ENCODE results near the gene ST6GALNAC3.
"Not testable (repeated sequence)": the region's sequence is repeated elsewhere in the genome, so short reads cannot be mapped to it uniquely, and the experiment has no call there.

ST6GALNAC3 gene

DNA sequence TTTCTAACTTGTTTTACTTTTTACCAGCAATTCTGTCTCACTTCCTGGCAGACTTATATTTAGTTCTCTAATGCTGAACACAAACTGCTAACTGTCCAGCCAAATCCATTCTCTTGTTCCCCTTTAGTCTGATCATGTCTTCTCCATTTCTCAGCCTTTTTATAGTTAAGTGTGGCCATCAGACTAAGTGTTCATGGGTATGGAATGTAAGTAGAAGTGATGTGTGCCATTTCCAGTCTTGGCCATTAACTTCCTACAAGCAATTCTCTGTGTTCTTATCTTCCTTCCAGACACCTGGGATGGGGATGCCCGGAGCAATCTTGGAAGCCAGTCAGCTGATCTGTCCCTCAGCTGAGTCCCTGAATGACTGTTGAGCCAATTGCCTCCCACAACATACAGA, 165.8 kb downstream of the ST6GALNAC3 start:
- Histone ChIP-seq H3K4me1 (peaks cover 18% of the 10 kb centered on the region; the same call in 1 of the 2 replicates), H3K27me3 (no peaks in the 10 kb centered on the region), H3K9me3 (peaks cover 20% of the 10 kb centered on the region), H3K9ac (no peak overlapping the region), H3K4me3 (no peak overlapping the region), H4K20me1 (no peaks in the 10 kb centered on the region), H3K36me3 (no peaks in the 10 kb centered on the region), H3K4me2 (peak overlapping the region; percentile 7; the same call in 1 of the 2 replicates), H3K27ac (no peak overlapping the region)
- no peak for TF ChIP-seq Cebpa-rat (IDR thresholded peaks at IDR 0.05)

DNA sequence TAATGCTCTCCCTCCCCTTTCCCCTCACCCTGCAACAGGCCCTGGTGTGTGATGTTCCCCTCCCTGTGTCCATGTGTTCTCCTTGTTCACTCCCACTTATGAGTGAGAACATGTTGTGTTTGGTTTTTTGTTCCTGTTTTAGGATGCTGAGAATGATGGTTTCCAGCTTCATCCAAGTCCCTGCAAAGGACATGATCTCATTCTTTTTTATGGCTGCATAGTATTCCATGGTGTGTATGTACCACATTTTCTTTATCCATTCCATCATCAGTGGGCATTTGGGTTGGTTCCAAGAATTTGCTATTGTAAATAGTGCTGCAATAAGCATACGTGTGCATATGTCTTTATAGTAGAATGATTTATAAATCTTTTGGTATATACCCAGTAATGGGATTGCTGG, 168.0 kb downstream of the ST6GALNAC3 start:
- H3K27ac ChIP-seq, H3K36me3 ChIP-seq: not testable (repeated sequence)

DNA sequence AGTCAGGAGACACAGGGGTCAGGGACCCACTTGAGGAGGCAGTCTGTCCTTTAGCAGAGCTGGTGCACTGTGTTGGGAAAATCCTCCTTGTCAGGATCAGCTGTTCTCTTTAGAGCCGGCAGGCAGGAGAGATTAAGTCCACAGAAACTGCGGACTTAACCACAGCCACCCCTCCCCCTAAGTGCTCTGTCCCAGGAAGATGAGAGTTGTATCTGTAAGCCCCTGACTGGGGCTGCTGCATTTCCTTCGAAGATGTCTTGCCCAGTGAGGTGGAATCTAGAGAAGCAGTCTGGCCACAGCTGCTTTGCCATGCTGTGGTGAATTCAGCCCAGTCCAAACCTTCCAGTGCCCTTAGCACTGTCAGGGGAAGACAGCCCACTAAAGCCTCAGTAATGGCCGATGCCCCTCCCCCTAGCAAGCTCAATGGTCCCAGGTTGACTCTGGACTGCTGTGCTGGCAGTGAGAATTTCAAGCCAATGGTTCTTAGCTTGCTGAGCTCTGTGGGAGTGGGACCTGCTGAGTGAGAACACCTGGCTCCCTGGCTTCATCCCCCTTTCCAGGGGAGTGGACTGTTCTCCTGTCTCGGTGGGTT, 172.8 kb downstream of the ST6GALNAC3 start:
- peak overlapping the region; percentile 19; the same call in 1 of the 2 replicates for H3K4me2 ChIP-seq
- H3K27me3 ChIP-seq, result no peaks in the 10 kb centered on the region

More for the DNA sequence above, 168.0 kb downstream of the ST6GALNAC3 start:
- H3K4me2 ChIP-seq, H3K9ac ChIP-seq, H3K4me3 ChIP-seq, H3K27me3 ChIP-seq, H4K20me1 ChIP-seq: not testable (repeated sequence)
- peaks cover 20% of the 10 kb centered on the region for H3K9me3 ChIP-seq
- peaks cover 19% of the 10 kb centered on the region for H3K4me1 ChIP-seq

DNA sequence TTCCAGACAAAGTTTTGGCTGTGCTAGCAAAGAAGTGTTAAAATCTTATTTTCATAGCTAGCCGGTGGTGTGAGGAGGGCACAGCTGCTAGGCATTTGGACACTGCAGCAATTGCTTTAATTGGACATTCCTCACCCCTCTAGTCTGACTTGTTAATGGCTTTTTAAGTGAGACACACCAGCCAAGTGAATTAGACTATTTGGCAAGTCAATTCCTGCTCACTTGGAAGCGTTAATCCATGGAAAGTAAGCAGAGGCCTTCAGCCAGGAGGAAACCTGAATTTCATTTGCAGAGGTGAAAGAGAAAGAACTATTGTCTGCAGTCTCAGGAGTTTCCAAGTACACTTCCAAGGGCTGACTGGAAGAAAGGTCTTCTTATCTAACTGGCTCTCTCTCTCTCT, 175.7 kb downstream of the ST6GALNAC3 start:
- H3K4me3 ChIP-seq, result no peak overlapping the region
- no peak overlapping the region for H3K27ac ChIP-seq
- H3K9me3 ChIP-seq, result no peaks in the 10 kb centered on the region
- H3K4me2 ChIP-seq, result no peak overlapping the region
- TF ChIP-seq Cebpa-rat (IDR thresholded peaks at IDR 0.05), result no peak
- no peaks in the 10 kb centered on the region for H4K20me1 ChIP-seq
- no peak overlapping the region for H3K9ac ChIP-seq
- no peaks in the 10 kb centered on the region for H3K36me3 ChIP-seq
- H3K4me1 ChIP-seq, result peaks cover 10% of the 10 kb centered on the region
- H3K27me3 ChIP-seq, result no peaks in the 10 kb centered on the region

More for the DNA sequence above, 172.8 kb downstream of the ST6GALNAC3 start:
- H3K4me1 ChIP-seq, result peaks cover 10% of the 10 kb centered on the region
- no peaks in the 10 kb centered on the region for H3K36me3 ChIP-seq
- peaks cover 20% of the 10 kb centered on the region for H3K9me3 ChIP-seq
- H3K9ac ChIP-seq, result no peak overlapping the region
- no peak overlapping the region for H3K27ac ChIP-seq
- no peak overlapping the region for H3K4me3 ChIP-seq
- H4K20me1 ChIP-seq, result no peaks in the 10 kb centered on the region
- TF ChIP-seq Cebpa-rat (IDR thresholded peaks at IDR 0.05), result no peak

DNA sequence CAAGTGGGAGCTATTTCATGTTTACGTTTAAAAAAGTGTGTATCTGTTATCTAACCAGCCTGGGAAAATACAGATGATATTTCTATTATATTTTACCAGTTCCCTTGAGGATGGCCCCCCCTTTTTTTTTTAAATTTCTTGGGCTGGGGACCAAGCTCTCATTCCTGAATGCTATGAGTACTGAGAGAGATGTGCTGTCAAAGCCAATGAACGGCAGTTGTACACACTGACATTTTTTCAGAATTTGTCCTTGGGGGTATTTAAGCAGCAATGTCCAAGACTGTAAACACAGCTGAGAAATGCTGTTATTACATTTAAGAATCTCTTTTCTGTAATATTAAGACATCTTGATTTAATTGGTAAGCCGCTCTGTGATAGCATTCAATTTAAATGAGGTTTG, 177.9 kb downstream of the ST6GALNAC3 start:
- Histone ChIP-seq H3K9ac (no peak overlapping the region), H3K4me2 (no peak overlapping the region), H3K27me3 (no peaks in the 10 kb centered on the region), H3K27ac (no peak overlapping the region), H3K36me3 (no peaks in the 10 kb centered on the region), H3K4me3 (no peak overlapping the region), H4K20me1 (no peaks in the 10 kb centered on the region), H3K4me1 (peaks cover 5% of the 10 kb centered on the region), H3K9me3 (no peaks in the 10 kb centered on the region)
- TF ChIP-seq Cebpa-rat (IDR thresholded peaks at IDR 0.05), result no peak

DNA sequence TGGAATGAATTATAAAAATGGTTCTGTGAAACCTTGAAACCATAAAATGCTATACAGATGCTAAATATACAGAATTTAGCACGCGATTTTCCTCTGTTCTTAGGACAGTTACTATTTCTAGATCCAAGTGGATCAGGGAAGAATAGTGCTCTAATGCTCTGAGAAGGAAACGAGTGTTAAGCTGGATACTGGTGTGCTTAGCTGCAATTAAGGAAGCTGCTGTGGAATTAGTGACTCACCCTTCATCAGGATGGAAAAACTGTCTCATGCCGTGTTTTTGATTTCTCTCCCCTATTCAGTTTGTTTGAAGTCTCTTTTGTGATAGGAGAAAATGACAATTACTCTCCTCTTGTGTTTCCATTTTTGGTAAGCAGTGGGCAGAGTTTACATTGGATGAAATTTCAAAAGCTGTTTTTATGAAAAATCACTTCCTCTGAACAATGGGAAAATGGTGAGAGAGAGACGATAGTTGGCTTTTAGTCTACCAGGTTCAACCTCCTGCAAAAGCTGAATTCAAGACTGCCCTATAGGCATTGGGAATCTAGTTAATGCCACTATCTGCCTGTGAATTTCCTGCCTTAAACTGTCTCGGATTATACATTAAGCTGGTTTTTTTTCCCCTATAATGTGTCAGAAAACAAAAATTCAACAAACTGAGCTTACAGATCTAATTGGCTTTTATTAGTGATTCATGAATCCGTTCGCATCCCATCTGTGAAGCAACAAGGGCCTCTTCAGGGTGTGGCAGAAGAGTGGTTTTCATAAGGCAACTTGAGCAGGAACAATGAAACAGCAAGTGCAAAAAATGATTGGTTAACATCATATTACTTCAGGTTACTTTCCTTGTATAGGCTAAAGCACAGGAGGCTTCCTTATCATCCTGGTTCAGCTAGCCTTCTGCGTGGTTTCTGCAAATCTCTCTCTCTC, 179.8 kb downstream of the ST6GALNAC3 start:
- H3K9ac ChIP-seq, result no peak overlapping the region
- H3K4me2 ChIP-seq, result no peak overlapping the region
- H4K20me1 ChIP-seq, result no peaks in the 10 kb centered on the region
- no peak for TF ChIP-seq Cebpa-rat (IDR thresholded peaks at IDR 0.05)
- no peaks in the 10 kb centered on the region for H3K27me3 ChIP-seq
- H3K27ac ChIP-seq, result no peak overlapping the region
- no peaks in the 10 kb centered on the region for H3K4me1 ChIP-seq
- no peaks in the 10 kb centered on the region for H3K36me3 ChIP-seq
- no peak overlapping the region for H3K4me3 ChIP-seq
- H3K9me3 ChIP-seq, result no peaks in the 10 kb centered on the region

DNA sequence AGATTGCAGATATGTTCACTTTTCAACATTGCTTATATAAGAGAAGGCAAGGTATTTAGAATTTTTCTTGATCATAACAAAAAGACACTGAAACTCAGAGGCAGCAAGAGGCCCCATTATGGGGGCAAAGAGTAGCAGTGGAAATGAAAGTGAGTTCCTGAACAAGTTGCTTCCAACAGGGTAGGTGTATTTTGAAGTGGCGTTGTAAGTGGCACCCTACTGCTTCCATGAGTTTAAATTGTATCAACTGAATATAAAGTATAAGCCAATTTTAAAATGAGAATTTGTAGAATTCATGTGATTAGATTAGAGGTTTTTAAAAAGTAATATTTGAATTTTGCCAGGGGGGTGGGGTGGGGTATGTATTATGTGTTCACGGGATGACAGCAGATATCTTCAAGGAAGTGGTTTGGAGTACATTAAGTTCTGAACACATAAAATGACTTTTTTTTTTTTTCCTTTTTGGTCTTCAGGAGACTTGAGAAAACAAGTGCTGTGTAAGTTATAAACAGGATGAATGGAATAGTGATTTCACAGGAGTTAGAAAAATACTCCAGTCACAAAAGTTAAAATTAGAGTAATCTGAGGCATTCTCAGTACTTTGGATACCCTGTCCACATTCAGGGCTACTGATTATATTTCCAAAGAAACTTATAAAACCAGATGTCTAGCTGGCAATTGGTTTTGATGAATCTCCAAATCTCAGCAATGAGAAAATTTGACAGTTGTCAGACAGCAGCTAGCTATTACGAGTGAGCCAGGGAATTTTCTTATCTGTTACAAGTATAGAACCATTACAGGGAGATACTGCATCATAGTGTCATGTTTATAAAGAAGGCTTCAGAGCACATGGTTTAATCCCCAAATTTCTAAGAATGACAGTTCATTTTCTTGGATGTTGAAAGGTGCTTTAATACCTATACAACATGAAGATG, 182.0 kb downstream of the ST6GALNAC3 start:
- Histone ChIP-seq H3K36me3 (no peaks in the 10 kb centered on the region), H3K9me3 (no peaks in the 10 kb centered on the region), H3K27ac (no peak overlapping the region), H4K20me1 (no peaks in the 10 kb centered on the region), H3K27me3 (no peaks in the 10 kb centered on the region), H3K4me2 (no peak overlapping the region), H3K4me1 (peaks cover 6% of the 10 kb centered on the region; the same call in 1 of the 2 replicates), H3K9ac (no peak overlapping the region), H3K4me3 (no peak overlapping the region)
- no peak for TF ChIP-seq Cebpa-rat (IDR thresholded peaks at IDR 0.05)

DNA sequence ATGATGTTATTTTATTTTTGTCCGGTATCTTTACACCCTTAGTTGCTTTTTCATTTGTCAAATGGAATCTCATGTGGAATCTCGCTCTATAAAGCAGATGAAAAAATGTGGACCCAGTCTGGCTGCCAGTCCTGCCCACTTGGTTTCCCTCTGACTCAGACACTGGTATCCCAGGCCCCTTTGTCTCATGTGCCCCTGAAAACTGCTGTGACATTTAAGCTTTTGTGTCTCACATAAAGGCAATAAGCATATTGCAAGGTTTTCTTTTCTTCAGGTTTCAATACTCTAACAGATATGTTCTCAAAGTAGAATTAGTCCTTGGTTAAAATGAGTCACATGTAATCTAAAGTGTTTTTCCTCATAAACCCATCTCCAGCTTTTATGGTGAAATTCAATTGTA, 183.3 kb downstream of the ST6GALNAC3 start:
- no peak overlapping the region for H3K27ac ChIP-seq
- no peaks in the 10 kb centered on the region for H3K9me3 ChIP-seq

DNA sequence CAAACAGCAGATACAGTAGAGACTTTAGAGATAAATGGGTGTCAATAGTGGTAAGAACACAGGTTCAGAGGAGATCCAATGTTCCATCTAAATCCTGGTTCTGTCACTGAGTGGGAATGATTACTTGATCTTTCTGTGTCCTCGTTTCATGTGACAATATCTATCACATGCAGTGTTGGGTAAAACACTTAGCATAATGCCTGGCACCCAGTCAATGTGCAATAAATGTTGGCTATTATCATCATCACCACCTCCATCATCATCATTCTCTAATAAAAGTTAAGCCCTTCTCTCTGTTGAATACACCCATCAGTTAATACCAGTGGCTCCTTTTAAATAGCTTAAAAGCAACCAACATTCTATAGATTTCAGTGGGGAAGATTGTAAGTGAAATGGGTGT, 184.7 kb downstream of the ST6GALNAC3 start:
- H3K36me3 ChIP-seq, result no peaks in the 10 kb centered on the region
- no peaks in the 10 kb centered on the region for H3K27me3 ChIP-seq
- no peak for TF ChIP-seq Cebpa-rat (IDR thresholded peaks at IDR 0.05)
- no peaks in the 10 kb centered on the region for H3K9me3 ChIP-seq
- H3K4me1 ChIP-seq, result peaks cover 6% of the 10 kb centered on the region; the same call in 1 of the 2 replicates
- no peak overlapping the region for H3K9ac ChIP-seq
- H3K4me3 ChIP-seq, result no peak overlapping the region
- no peak overlapping the region for H3K4me2 ChIP-seq
- no peak overlapping the region for H3K27ac ChIP-seq
- H4K20me1 ChIP-seq, result no peaks in the 10 kb centered on the region

More for the DNA sequence above, 183.3 kb downstream of the ST6GALNAC3 start:
- Histone ChIP-seq H3K4me2 (no peak overlapping the region), H4K20me1 (no peaks in the 10 kb centered on the region), H3K4me3 (no peak overlapping the region), H3K4me1 (peaks cover 6% of the 10 kb centered on the region; the same call in 1 of the 2 replicates), H3K36me3 (no peaks in the 10 kb centered on the region), H3K9ac (no peak overlapping the region), H3K27me3 (no peaks in the 10 kb centered on the region)
- TF ChIP-seq Cebpa-rat (IDR thresholded peaks at IDR 0.05), result no peak
